GM12878 (cell line): ENCODE measurements around the gene FUT6. TPM values are rescaled to one million over a fixed set of nuclear protein-coding genes. Genes with fewer than 3 reads are reported as not detected.

ENCODE experiments used
- ATAC-seq: fragments of 200-7000 bp; cut with Tn5 transposase; 3 replicates; pipeline ENCODE4 v1.9.1; 2020; ENCODE audit warnings: mild to moderate bottlenecking, moderate library complexity
- BruUV-seq: library from RNA; stranded (reverse); fragments of 400-500 nt; replicated peaks from 2 replicates; lab custom pipeline; 2021; lab: Mats Ljungman, UMichigan
- CTCF ChIA-PET: fragments of 300-600 bp; sonication (Branson Sonifier 250); formaldehyde crosslinking; extraction: SDS; loops from one replicate; lab custom pipeline; 2021; ENCODE audit warnings: inconsistent platforms; lab: Yijun Ruan, JAX
- POLR2A ChIA-PET: fragments of 350-600 bp; formaldehyde crosslinking; extraction: SDS; loops from one replicate; lab custom pipeline; 2021; ENCODE audit warnings: inconsistent platforms; lab: Charles Lee
- RAD21 ChIA-PET: fragments of 300-600 bp; sonication (Branson Sonifier 250); formaldehyde crosslinking; loops from one replicate; lab custom pipeline; 2023; ENCODE audit warnings: antibody characterized with exemption; ENCODE audit not compliant: unreplicated experiment; lab: Charles Lee
- SMC1A ChIA-PET: fragments of 300-600 bp; sonication (Branson Sonifier 250); formaldehyde crosslinking; loops from one replicate; lab custom pipeline; 2023; ENCODE audit not compliant: unreplicated experiment, uncharacterized antibody; lab: Charles Lee
- DNase-seq: peaks from one replicate; pipeline ENCODE4 v3.0.0-alpha.2; 2011; ENCODE audit warnings: low read depth, low spot score
- FAIRE-seq: peaks from 3 replicates; lab custom pipeline; 2011; peaks lifted over from hg19 to GRCh38; lab: Jason Lieb, UNC
- H2AFZ ChIP-seq: 2 replicates; pipeline ENCODE4 v1.6.0; 2011; ENCODE audit warnings: low read depth, low read length, control low read depth; ENCODE audit not compliant: control insufficient read depth
- H3K27ac ChIP-seq: 2 replicates; pipeline ENCODE4 v1.5.1; 2011; ENCODE audit warnings: control low read depth; ENCODE audit not compliant: control insufficient read depth, insufficient read depth
- H3K27me3 ChIP-seq, 2 experiments: replicated peaks in 1 of 2; 2 replicates each; pipeline versions ENCODE4 v1.6.0 to v1.6.1; 2011; ENCODE audit warnings: low read length in 1 of 2; ENCODE audit not compliant: control insufficient read depth in 2 of 2, insufficient read depth in 2 of 2
- H3K36me3 ChIP-seq, 2 experiments: 2 replicates each; pipeline ENCODE4 v1.5.1; 2011; ENCODE audit warnings: low read length in 1 of 2; ENCODE audit not compliant: control insufficient read depth in 2 of 2, insufficient read depth in 2 of 2
- H3K4me1 ChIP-seq: 2 replicates; pipeline ENCODE4 v1.6.1; 2011; ENCODE audit warnings: mild to moderate bottlenecking, low read length, moderate library complexity, mixed read lengths; ENCODE audit not compliant: control insufficient read depth, insufficient read depth
- H3K4me2 ChIP-seq: 2 replicates; pipeline ENCODE4 v1.6.0; 2011; ENCODE audit warnings: control low read depth; ENCODE audit not compliant: control insufficient read depth, insufficient read depth
- H3K4me3 ChIP-seq: fragments of 200-600 bp; sonication (generic); 2 replicates; pipeline ENCODE4 v1.5.1; 2016
- H3K79me2 ChIP-seq: 2 replicates; pipeline ENCODE4 v1.6.0; 2011; ENCODE audit warnings: low read length; ENCODE audit not compliant: control insufficient read depth, insufficient read depth
- H3K9ac ChIP-seq: 2 replicates; pipeline ENCODE4 v1.8.0; 2011; ENCODE audit warnings: low read length, control low read depth, mixed read lengths; ENCODE audit not compliant: control insufficient read depth, insufficient read depth
- H3K9me3 ChIP-seq: replicated peaks from 3 replicates; pipeline ENCODE4 v1.5.1; 2011; ENCODE audit warnings: mild to moderate bottlenecking, low read length; ENCODE audit not compliant: control insufficient read depth, insufficient read depth
- H4K20me1 ChIP-seq: 2 replicates; pipeline ENCODE4 v1.6.0; 2011; ENCODE audit not compliant: control insufficient read depth, insufficient read depth
- BMI1 ChIP-seq: fragments of 450-650 bp; IDR thresholded peaks from 2 replicates; pipeline ENCODE4 v1.6.1; 2016; ENCODE audit warnings: mild to moderate bottlenecking, moderate library complexity, borderline replicate concordance
- EGR1 ChIP-seq, 2 experiments: IDR thresholded peaks; 1 replicate in 1 of 2; 2 replicates in 1 of 2; pipeline ENCODE4 v1.6.1; 2011 to 2012; ENCODE audit warnings: low read depth in 2 of 2, low read length in 2 of 2, borderline replicate concordance in 1 of 2, mild to moderate bottlenecking in 1 of 2, moderate library complexity in 1 of 2
- ESRRA ChIP-seq: IDR thresholded peaks from 2 replicates; pipeline ENCODE4 v1.6.1; 2012; ENCODE audit warnings: mild to moderate bottlenecking, low read length, improper control_type of control experiment
- HDAC6 ChIP-seq: fragments of 200-600 bp; sonication (generic); IDR thresholded peaks from one replicate; pipeline ENCODE4 v1.8.0; 2017; ENCODE audit warnings: antibody characterized with exemption; ENCODE audit not compliant: unreplicated experiment
- NFYA ChIP-seq: IDR thresholded peaks from 2 replicates; pipeline ENCODE4 v1.6.1; 2011; ENCODE audit warnings: low read depth, mild to moderate bottlenecking, low read length, improper control_type of control experiment, borderline replicate concordance
- NR2C2 ChIP-seq: IDR thresholded peaks from 2 replicates; pipeline ENCODE4 v1.6.1; 2011; ENCODE audit warnings: borderline replicate concordance, low read depth; ENCODE audit not compliant: control insufficient read depth, insufficient read length
- PAX5 ChIP-seq: IDR thresholded peaks from 2 replicates; pipeline ENCODE4 v1.6.1; 2011; ENCODE audit warnings: low read depth, low read length, borderline replicate concordance
- POLR2AphosphoS5 ChIP-seq: IDR thresholded peaks from 2 replicates; pipeline ENCODE4 v1.6.1; 2011; ENCODE audit warnings: mild to moderate bottlenecking, low read length, inconsistent platforms
- RB1 ChIP-seq: fragments of 450-650 bp; formaldehyde crosslinking; IDR thresholded peaks from 2 replicates; pipeline ENCODE4 v1.6.1; 2017; ENCODE audit warnings: mild to moderate bottlenecking, borderline replicate concordance
- WRNIP1 ChIP-seq: IDR thresholded peaks from 2 replicates; pipeline ENCODE4 v1.6.1; 2011; ENCODE audit warnings: low read depth, low read length, improper control_type of control experiment, borderline replicate concordance
- WGBS: methylation state at CpG from one replicate; pipeline ENCODE4 v1.1.6; 2016; ENCODE audit warnings: low lambda C conversion rate; ENCODE audit not compliant: insufficient replicate concordance, insufficient coverage; ENCODE audit errors: missing lambda C conversion rate; 5-methylcytosine and 5-hydroxymethylcytosine counted together
- in situ Hi-C: fragments of 300-500 bp; cut with MboI; formaldehyde crosslinking; loops from 9 replicates; pipeline ENCODE4 v1.14.3; 2018; ENCODE audit warnings: mixed read lengths
- intact Hi-C: fragments of 100-400 bp; cut with micrococcal nuclease; formaldehyde crosslinking; loops from one replicate; pipeline ENCODE4 v1.14.2; 2022; ENCODE audit not compliant: unreplicated experiment
- polyA plus RNA-seq, 11 experiments: library from polyadenylated mRNA; depleted of rRNA in 4 of 11; unstranded in 6 of 11; stranded (reverse) in 5 of 11; fragments of >200 nt; fragmentation: Nextera tagmentation in 4 of 11; fragmentation: Illumina TruSeq in 1 of 11; extraction: Ambion mirVana in 4 of 11; extraction: Trizol in 1 of 11; gene quantifications; 1 replicate in 1 of 11; 2 replicates in 10 of 11; pipeline versions ENCODE4 v1.2.1 to v1.2.3, GENCODE V29; 2011 to 2016; ENCODE audit warnings: inconsistent platforms in 2 of 11, missing spikeins in 2 of 11, low read depth in 1 of 11
- total RNA-seq, 4 experiments: library from RNA; depleted of rRNA in 3 of 4; stranded (reverse); fragments of >200 nt in 3 of 4; fragmentation: Illumina TruSeq in 1 of 4; extraction: Trizol in 1 of 4; gene quantifications; 2 replicates each; pipeline versions ENCODE4 v1.2.1 to v1.2.3, GENCODE V29; 2013 to 2021

The FUT6 gene
- total and polyA plus RNA-seq, 10 of the 15 experiments (the other 5 are each of a cell fraction or from before 2014, with no cell fraction given) = not detected

- Histone ChIP-seq H3K79me2 (no peaks in the 10 kb centered on the region), H3K27ac (no peak overlapping the region), H2AFZ (no peak overlapping the region), H3K36me3 (no peaks in the 10 kb centered on the region), H3K4me2 (no peak overlapping the region), H3K4me3 (no peak overlapping the region), H4K20me1 (no peaks in the 10 kb centered on the region), H3K4me1 (peaks cover 7% of the 10 kb centered on the region), H3K27me3 (no peaks in the 10 kb centered on the region; a peak in 2 of 4 replicates), H3K9ac (no peak overlapping the region), H3K9me3 (no peaks in the 10 kb centered on the region)
- TF ChIP-seq POLR2AphosphoS5 (no peak), NFYA (no peak), PAX5 (no peak), BMI1 (no peak), HDAC6 (no peak), EGR1 (IDR thresholded peaks at IDR 0.05; ENCODE audit: borderline replicate concordance in 1 of 2, low read depth in 2 of 2, low read length in 2 of 2) (no peak), ESRRA (no peak), NR2C2 (no peak), WRNIP1 (no peak), RB1 (no peak)
- DNase-seq (no peak), FAIRE-seq (no peak), ATAC-seq (no peak)
- RAD21 ChIA-PET = no interaction called here
- WGBS = 46% methylated on average over 29 of the region's 33 CpGs
- CTCF ChIA-PET = interaction anchor here (0.8 kb wide), 1 partner anchor 102 kb away, joined by 3 read pairs; the partner anchor contains the start of gene NDUFA11
- intact Hi-C loops (loop anchor here (10.0 kb wide), 1 partner anchor 223 kb away; no protein-coding TSS in a partner anchor), in situ Hi-C loops (no loop called here)
- SMC1A ChIA-PET = no interaction called here
- BruUV-seq = no TSS peak
- POLR2A ChIA-PET = interaction anchor here (0.6 to 0.7 kb wide), 2 partner anchors 83 to 223 kb away, joined by 3 to 4 read pairs; no protein-coding TSS in a partner anchor
Measured at GRCh38 chr19:5801796-5802619, 37.5 kb downstream of the FUT6 start.
